NCI-H345 (cell line): ENCODE data around the gene CCDC184.
A peak's percentile ranks its signal among the peaks of the same experiment; 100 is the strongest.

Experiments
- DNase-seq: peaks from one replicate; lab custom pipeline; 2025; lab: John Stamatoyannopoulos, UW

CCDC184 gene

DNA sequence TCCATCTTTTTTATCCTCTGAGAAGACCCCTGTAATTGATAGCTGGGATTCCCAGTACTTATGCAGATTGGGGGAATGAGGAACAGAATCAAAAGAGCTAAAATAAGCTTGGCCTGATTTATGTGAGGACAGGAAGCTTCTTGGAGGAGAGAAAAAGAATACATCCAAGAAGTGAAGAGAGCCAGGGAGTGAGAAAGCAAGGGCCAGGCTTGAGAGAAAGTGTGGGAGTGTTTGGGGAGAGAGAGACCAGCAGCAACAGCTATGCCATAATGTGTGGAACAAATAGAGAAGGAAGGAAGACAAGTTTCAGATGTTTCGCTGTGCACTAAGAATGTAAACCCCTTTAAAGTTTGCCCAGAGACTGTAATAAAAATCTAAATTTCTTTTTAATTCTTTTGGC, 4.0 kb upstream of the CCDC184 start:
- no peak for DNase-seq

DNA sequence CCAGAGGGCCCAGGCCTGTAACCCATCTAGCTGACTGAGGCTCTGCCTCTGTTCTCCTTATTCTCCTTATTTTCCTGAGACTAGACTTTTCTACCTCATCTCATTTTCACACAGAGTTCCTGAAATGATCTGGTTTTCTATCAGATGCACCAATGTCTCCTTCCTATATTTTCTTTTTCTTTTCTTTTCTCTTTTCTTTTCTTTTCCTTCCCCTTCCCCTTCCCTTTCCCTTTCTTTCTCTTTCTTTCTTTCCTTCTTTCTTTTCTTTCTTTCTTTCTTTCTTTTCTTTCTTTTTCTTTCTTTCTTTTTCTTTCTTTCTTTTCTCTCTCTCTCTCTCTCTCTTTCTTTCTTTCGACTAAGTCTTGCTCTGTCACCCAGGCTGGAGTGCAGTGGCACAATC, 3.0 kb upstream of the CCDC184 start:
- DNase-seq = no peak

DNA sequence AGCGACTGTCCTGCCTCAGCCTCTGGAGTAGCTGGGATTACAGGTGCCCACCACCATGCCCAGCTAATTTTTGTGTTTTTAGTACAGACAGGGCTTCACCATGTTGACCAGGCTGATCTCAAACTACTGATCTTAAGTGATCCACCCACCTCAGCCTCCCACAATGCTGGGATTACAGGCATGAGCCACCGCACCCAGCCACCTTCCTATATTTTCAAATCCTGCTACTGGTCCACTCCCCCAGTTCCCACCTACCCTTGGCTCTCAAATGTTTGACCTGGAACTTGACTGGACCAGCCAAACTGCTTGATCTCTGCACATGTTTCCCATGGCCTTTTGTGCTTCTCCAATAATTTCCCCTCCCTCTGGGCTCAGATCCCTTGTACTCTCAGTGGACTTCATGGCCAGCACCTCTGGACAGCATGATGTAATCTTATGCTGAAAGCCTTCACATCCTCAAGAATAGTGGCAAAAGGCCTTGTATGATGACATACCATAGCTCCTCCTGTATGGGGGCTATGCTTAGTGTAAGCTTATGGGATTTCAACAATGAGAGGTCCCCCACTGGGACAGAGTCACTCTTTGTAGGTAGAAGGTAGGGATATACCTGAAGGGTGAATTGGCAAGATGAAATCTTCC, 2.5 kb upstream of the CCDC184 start:
- DNase-seq = no peak

DNA sequence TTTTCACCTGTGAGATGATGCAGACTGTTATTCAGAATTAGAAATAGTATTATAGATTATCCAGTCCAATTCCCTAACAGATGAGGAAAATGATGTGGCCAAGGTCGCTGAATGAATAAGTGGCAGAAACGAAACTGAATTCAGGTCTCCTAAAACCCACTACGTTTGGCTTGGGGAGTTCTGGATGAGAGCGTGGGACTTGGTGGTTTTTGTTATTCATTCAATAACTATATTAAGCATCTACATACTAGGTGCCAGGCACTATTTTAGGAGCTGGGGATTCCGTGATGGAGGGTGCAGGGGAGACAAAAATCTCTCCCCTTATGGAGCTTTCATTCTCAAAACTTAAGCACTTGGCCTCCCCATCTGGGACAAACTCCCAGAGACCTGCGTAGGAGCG, 813 bp upstream of the CCDC184 start:
- no peak for DNase-seq

DNA sequence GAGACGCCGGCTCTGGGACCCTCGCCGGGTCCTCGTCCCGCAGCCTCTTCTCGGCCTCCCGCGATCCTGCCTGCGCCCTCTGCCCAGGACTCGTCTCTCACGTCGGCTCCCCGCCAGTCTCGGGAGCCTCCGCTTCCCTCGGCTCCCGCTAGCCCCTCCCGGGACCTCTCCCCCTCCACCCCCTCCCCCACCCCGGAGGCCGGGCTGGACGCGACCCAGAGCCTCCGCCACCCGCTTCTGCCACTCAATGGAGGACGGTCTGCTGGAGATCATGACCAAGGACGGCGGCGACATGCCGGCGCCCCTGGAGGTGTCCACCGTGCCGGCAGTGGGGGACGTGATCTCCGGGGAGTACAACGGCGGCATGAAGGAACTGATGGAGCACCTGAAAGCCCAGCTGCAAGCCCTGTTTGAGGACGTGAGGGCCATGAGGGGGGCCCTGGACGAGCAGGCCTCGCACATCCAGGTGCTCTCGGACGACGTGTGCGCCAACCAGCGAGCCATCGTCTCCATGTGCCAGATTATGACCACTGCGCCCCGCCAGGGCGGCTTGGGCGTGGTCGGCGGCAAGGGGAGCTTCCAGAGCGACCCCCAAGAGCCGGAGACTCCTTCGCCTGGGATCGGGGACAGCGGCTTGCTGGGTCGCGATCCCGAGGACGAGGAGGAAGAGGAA, 568 bp downstream of the CCDC184 start:
- no peak for DNase-seq

DNA sequence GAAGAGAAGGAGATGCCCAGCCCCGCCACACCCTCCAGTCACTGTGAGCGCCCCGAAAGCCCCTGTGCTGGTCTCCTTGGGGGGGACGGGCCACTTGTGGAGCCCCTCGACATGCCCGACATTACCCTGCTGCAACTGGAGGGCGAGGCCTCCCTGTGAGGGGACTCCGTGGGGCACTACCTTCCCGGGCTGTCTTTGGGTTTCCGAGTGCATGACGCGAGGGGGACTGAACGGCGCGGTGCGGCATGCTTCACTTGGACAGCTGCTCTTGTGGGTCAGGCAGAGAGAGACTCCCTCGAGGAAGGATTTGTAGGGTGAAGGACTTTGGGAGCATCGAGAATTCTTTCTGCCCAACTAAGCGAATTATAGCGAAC, 1.1 kb downstream of the CCDC184 start:
- no peak for DNase-seq

DNA sequence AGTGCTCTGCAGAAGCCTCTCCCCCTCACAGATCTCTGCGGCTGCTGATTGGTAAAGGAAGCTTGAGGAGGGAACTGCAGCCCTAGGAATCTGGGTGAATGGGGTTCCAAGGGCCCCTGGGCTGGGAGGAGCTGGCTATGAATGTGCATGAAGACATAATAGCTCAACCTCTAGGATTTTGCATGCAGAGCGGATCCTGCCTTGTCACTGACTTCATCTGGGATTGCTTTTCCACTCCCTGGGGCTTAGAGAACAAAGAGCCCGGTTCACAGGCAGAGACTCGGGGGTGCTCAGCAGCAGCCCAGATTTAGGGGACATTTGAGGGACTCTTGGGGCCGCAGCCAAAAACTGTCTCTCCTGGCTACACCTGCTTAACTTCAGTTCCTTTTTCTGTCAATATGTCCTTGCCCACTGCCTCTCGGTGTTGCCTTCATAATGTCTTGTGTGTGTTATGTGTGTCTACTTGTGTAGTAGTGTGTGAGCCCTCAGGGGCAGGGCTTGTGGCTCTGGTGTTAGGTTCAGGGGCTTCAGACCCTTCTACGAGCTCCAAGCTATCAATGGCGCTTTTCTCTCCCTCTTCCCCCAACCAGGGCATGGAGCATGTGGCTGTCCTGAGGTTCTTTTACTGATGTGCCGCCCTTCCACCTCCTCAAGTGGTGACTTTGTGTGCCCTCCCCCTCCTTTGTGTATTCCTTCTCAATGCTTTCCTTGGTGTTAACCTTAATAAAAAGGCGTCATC, 1.9 kb downstream of the CCDC184 start:
- no peak for DNase-seq

DNA sequence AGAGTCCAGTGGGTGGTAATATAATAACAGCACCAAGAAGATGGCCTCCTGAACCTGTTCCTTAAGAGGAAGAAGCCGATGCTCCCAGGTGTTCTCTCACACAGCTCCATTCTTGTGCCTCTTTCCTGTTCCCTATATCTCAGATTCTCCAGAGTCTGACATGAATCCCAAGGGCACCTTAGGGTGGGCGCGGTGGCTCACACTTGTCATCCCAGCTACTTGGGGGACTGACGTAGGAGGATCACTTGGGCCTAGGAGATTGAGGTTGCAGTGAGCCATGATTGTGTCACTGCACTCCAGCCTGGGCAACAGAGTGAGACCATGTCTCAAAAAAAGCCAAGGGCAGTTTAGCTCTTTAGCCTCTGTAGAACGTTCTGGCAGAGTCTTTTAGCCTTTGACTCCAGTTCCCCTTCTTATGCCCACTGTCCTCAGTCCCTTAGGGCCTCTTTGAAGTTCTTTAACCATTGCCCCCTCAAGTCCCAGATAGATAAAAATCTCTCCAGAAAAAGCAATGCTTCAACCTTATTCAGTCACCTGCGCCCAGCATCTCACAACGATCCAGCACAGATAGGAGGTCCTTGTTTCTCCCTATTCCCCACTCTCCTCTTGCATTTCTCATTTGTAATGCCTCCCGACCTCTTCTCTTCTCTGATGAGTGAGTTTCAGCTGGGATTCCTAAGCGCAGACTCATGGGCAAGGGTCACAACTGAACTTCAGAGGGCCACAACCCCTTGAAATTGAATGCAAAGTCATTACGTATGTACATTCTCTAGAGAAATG, 4.7 kb downstream of the CCDC184 start:
- no peak for DNase-seq

DNA sequence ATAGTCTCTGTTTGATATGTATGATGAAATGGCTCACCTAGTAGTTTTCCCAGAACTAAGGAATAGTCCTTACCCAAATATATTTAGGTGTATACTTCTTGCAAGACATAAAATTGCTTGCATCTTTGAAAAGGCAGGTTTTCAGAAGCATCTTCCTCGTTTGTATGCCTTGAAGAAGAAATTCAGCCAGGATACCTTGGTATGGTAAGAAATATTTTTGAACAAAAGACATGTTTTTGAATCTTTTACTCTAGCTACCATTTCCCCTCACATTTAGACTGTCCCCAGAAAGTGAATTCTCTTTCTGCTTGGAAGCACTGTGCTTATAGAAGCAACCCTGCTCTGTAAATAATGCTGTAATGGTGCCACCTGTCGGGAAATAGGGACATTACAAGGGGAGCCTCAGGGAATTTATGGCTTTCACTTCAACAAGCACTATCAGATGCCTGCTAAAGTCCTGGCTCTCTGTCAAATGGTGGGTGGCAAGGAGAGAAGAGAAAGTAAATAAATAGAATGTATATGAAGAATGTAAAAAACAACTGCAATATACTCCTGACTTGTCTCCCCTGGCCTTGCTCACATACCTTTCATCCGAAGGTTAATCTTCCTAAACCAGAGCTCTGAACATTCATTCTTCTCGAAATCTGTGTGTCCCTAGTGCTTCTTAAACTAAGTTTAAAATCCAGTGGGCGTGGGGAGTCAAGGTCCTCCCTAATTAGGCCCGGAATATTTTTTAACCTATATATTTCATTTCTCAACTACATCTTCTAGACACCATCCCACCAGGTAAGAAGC, 6.1 kb downstream of the CCDC184 start:
- DNase-seq = peak; percentile 20

DNA sequence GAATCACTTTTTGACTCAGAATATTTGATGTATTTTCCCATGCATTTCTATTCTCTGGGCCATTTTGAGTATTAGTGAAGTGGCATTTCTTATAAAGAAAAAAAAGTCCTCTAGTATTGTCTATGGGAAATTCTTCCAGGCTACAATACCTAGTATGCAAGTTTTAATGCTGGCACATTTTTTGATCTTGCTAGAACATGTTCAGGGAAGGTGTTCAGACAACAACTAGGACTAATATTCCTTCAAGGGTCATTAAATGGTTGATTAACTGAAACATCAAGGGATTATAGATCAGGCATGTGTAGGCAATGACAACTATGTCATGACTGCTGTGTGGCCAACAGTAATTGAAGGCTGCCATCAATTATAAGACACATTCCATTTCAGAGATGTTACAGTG, 7.7 kb downstream of the CCDC184 start:
- DNase-seq = no peak

DNA sequence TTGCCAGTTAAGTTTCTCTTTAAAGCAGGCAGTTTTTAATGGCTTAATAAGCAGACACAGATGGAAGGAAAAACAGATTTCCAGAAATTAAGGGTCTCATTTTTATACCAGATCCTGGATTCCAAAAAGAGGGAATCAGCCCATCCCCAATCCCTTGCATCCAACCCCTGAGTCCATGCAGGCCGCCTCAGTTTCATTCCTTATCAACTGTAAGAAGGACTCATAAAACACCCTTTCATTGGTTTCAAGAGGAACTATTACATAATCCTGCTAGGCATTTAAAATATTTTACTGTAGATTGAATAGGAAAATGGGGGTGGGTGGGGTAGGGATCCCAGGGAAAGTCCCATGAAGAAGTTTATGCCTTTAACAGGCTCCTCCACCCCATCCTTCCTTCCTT, 9.4 kb downstream of the CCDC184 start:
- DNase-seq = no peak

DNA sequence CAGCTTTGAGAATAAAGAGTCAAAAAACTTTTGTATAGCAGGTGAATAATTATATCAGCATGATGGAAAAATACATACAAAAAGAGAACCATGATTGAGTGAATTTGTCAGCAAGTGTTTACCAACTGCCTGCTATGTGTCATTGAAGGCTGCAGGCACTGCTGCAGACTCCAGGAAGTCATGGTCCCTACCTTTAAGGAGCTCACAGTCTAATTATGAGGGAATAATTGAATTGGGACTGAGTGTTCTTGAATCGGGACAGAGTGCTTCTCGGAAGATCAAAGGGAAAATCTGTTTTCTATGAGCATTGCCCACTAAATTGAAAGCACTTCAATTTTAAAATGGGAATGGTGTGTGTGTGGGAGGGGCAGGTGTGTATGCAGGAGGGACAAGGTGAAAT, 10.2 kb downstream of the CCDC184 start:
- DNase-seq = no peak

DNA sequence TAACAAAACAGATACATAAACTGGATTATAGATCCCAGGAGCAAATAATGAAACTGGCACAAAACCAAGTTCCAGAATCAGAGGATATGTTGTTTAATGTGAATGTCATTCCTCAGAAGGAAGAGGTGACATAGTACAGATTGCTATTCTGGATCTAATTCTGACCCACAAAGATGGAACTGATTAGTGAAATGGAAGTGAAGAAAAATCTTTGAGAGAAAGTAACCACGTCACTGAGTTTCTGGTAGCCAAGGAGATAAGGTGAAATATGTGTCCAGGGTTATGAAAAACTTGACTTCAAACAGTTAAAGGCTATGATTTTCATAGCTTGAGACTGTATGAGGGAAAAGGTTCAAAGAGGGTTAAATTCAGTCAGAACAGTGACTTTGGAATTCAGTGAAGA, 11.4 kb downstream of the CCDC184 start:
- DNase-seq = no peak

DNA sequence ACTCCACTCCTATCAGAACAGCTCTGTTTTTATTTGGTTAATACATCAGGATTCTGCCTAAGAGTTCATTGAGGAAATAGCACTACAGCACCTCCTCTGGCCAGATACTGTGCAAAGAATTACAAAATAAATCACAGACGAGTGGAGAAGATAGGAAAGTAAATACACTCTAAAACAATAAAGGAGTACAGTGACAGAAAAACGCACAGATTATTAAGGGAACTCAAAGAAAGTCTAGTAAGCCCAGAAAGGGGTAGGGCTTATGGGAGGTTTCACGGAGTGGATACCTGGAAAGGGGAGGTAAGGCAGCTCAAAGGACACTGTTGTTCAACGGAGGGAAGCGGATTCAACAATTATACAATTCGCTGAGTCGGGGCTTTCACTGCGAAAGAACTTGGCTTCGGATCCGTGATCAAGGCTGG, 14.1 kb downstream of the CCDC184 start:
- DNase-seq = no peak

DNA sequence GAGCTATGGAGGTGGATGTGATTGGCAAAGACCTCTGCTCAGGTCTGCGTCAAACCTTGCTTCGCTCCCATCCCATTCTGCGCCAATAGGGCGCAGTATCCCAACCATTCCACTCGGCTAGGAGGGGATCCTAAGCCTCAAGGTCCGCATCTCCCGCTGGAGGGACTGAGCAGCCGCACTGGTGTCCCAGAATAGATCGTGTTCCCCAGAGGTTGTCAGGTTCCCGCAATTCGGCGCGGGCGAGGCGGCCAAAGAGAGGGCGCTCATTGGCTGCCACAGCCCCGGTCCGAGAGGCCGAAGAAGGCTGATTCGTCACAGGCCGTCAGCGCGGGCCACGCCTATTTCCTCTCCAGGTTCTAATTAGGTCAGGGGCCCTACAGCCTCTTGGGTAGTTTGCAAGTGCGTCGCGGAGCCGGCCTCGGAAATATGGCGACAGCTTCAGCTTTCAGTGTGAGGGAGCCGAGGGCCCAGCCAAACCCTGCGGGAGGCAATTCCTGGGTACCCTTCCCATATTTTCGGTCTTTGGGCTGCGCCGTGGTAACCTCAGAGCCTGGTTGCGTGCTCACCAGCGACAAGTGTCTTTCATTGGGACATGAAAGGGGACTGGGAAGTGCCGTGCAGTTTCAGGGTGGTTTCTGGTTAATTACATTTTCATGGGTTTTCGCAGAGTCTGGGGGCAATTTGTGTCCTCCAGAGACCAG, 14.7 kb downstream of the CCDC184 start:
- DNase-seq = no peak

DNA sequence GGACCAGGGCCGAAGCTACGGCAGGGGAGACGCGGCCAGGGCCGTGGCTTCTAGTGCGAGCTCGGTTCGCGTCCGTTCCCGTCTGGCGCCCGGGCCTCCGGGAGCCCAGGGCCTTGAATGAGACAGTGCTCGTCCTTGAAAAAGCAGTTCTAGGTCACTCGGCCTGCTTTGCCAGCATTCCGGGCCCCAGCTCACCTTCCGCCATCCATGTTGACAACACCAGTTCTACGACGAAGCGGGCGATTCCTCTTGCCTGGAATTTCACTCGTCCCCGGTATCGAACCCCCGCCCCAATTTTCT, 15.2 kb downstream of the CCDC184 start:
- DNase-seq = no peak

DNA sequence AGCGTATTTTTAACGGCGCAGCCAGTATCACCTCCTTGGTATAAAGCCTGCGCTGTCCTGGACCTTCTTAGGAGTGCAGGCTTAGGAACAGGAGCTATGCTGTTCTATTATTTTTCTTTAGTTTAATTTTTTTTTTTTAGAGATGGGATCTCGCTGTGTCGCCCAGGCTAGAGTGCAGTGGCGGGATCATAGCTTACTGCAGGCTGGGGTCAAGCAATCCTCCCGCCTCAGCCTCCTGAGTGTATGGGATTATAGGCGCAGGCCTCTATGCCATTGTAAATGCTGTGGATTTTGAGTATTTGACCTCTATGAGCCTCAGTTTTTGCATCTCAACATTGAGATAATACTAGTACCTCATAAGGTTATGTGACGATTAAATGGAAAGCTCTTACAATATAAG, 15.5 kb downstream of the CCDC184 start:
- DNase-seq = no peak

DNA sequence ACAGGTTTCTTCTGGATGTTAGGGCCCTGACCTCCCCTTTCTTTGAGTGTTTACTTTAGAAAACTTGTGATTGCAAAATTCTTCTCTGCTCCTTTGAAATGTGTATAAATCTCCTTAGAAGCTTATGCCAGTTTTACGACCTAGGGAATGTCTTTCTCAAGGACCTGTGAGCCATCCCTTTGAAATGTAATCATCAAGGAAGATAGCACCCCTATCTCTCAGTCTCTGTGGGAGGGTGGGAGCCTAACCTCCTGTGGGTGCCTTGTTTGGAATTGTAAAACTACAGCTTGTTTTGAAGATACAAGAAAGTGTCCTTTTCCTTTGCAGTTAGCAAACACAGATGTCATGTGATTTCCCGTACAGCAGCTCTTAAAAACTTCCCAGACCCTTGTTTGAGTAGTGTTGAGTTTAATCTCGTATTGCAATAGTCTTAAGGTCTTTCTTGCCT, 16.4 kb downstream of the CCDC184 start:
- DNase-seq = no peak

DNA sequence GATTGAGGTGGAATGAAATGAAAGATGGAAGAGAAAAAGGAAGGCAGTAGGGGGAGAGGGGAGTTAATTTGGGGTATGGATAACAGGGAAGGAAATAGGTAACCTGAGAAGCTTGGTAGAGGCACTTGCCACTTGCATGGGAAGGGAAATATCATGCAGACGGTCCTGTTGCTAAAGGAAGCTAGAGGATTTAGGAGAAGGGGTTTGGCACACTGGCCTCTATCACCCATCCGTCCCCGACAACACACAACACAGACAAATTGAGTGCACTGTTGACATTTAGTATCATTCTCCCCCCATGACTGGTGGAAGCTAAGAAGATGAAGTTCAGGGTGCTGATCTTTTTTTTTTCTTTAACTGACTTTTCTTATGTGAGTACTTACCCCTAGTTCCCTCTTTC, 17.6 kb downstream of the CCDC184 start:
- DNase-seq = no peak

DNA sequence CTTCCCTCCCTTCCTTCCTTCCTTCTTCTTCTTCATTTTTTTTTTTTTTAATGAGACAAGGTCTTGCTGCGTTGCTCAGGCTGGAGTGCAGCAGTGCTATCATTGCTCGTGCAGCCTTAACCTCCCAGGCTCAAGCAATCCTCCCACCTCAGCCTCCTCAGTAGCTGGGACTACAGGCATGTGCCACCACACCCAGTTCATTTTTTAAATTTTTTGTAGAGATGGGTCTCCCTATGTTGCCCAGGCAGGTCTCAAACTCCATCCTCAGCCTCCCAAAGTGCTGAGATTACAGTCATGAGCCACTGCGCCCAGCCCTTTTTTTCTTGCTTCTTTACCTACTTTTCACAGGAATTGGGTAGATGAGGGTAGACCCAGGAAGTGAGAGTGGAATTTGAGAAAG, 18.1 kb downstream of the CCDC184 start:
- no peak for DNase-seq

DNA sequence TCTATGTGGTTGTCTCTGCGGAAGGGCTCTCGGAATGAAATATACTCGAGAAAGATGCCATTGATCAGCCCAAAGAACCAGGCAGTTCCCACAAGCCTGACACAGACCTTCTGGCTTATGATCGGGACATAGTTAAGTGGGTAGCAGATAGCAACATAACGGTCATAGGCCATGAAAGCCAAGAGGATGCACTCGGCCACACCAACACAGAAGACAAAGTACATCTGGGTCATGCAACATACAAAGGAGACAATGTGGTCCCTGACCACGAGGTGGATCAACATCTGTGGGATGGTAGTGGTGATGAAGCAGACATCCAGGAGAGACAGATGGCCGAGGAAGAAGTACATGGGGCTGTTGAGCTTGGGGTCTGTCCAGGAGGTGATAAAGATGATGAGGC, 19.3 kb downstream of the CCDC184 start:
- no peak for DNase-seq
